GM12864 (cell line): ENCODE results near the gene FEZF2.

Experiments used
- DNase-seq: peaks from one replicate; pipeline ENCODE4 v3.0.0-alpha.2; 2011; ENCODE audit warnings: low read depth
- H3K4me3 ChIP-seq: 2 replicates; pipeline ENCODE4 v1.5.1; 2011; ENCODE audit warnings: mild to moderate bottlenecking, low read depth, low read length, control low read depth
- TF ChIP-seq, protein P1 (sequence below): IDR thresholded peaks from 2 replicates; pipeline ENCODE4 v1.5.1; 2011; ENCODE audit warnings: low read depth, mild to moderate bottlenecking, moderate library complexity, low read length, control low read depth, inconsistent platforms; ENCODE audit errors: missing control alignments

The FEZF2 gene

DNA sequence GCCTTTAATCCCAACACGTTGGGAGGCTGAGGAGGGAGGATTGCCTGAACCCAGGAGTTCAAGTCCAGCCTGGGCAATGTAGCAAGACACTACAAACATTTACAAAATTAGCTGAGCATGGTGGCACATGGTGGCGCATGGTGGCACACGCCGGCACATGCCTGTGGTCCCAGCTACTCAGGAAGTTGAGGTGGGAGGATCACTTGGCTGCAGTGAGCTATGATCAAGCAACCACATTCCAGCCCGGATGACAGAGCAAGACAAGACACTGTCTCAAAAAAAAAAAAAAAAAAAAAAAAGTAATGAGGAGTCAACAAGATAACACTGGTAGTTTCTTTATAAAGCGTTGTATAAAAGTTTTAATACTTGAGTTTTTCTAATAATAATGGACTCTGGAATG is 10.1 kb downstream of the FEZF2 start:
- DNase-seq, result no peak
- TF ChIP-seq, protein P1, sequence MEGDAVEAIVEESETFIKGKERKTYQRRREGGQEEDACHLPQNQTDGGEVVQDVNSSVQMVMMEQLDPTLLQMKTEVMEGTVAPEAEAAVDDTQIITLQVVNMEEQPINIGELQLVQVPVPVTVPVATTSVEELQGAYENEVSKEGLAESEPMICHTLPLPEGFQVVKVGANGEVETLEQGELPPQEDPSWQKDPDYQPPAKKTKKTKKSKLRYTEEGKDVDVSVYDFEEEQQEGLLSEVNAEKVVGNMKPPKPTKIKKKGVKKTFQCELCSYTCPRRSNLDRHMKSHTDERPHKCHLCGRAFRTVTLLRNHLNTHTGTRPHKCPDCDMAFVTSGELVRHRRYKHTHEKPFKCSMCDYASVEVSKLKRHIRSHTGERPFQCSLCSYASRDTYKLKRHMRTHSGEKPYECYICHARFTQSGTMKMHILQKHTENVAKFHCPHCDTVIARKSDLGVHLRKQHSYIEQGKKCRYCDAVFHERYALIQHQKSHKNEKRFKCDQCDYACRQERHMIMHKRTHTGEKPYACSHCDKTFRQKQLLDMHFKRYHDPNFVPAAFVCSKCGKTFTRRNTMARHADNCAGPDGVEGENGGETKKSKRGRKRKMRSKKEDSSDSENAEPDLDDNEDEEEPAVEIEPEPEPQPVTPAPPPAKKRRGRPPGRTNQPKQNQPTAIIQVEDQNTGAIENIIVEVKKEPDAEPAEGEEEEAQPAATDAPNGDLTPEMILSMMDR, result no peak
- H3K4me3 ChIP-seq, result no peak overlapping the region

DNA sequence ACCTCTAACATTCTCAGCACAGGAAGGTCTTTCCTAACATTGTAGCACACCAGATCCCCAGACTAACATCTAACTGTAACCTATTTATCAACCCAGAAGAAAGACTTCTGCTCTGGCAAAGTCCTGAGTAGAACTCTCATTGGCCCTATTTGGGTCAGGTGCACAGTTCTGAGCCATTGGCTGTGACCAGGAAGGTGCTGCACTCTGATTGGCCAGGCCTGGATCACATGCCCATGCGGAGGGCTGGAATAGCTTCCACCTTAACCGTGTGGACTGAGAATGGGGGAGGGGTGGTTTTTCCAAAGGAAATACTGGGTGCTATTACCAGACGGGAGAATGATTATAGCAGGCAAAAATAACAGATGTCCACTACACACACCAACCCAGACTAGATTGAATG is 11.5 kb downstream of the FEZF2 start:
- no peak for DNase-seq
- H3K4me3 ChIP-seq, result no peak overlapping the region

DNA sequence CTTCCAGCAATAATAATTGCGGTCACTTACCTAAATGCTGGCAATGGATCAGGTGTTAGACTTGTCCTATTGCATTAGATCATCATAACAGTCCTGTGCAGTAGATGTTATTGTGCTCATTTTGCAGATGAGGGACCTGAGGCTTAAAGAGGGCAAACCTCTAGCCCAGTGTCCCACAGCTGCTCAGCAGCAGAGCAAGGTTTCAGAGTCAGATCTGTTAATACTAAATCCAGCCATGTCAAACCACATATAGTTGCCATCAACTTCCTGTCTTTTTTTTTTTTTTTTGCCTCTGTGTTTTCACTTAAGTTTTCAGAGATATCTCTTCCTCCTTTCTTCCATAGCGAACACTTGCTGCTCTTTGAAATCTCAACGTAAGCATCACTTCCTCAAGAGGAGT is 12.1 kb downstream of the FEZF2 start:
- DNase-seq, result no peak

More for the DNA sequence above, 11.5 kb downstream of the FEZF2 start:
- TF ChIP-seq, protein P1, result no peak

DNA sequence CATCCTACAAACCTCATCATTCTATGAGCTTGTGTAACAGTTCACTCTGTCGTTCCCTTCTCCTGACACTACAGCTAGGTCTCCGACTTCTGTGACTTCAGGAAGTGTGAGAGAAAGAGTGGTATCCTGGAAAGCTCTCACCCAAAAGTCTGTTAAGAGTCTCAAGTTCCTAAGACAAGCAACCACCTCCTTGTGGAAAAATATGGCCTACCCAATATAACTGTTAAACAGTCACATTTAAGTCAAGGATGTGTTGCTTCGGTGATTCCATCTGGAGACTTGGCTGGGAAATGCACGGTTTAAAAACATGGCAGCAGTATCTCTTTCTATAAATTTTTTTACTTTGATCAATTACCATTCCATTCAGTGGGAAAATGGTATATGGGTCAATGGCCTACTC is 13.8 kb downstream of the FEZF2 start:
- TF ChIP-seq, protein P1, result no peak
- no peak for DNase-seq

More for the DNA sequence above, 12.1 kb downstream of the FEZF2 start:
- H3K4me3 ChIP-seq, result no peak overlapping the region
- TF ChIP-seq, protein P1, result no peak

DNA sequence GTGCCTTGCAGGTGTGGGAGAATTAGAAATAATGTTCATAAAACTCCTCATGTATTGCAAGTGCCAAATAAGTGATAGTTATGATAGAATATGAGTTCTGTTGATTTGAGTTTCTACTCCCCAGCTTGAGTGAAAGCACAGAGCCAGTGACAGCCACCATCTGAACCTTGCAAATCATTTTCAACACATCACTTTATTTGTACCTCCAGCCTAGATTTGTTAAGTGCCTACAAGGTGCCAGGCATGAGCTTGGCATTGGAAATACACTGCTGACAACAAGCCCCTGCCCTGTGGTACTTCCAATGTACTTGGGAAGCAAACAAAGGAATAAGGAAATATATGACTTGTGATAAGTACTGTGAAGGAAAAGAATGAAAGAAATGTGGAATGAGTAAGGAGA is 17.0 kb downstream of the FEZF2 start:
- H3K4me3 ChIP-seq, result no peak overlapping the region
- TF ChIP-seq, protein P1, result no peak
- no peak for DNase-seq

More for the DNA sequence above, 13.8 kb downstream of the FEZF2 start:
- no peak overlapping the region for H3K4me3 ChIP-seq

DNA sequence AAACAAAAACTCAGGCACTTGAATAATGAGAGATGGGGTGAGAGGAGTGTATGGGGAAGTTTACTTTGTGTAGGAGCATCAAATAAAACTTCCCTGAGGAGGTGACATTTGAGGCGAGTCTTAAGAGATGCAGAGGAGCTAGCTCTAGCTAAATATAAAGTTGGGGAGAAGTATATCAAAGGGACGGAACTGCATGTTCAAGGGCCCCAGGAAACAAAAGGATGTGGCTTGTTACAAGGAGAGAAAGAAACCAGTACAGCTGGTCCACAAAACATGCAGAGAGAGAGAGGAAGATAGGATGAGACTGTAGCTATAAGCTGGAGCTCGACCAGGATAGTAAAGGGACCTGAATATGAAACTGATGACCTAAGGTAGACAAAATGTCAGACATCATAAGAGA is 17.6 kb downstream of the FEZF2 start:
- DNase-seq, result no peak
- no peak overlapping the region for H3K4me3 ChIP-seq
- TF ChIP-seq, protein P1, result no peak

DNA sequence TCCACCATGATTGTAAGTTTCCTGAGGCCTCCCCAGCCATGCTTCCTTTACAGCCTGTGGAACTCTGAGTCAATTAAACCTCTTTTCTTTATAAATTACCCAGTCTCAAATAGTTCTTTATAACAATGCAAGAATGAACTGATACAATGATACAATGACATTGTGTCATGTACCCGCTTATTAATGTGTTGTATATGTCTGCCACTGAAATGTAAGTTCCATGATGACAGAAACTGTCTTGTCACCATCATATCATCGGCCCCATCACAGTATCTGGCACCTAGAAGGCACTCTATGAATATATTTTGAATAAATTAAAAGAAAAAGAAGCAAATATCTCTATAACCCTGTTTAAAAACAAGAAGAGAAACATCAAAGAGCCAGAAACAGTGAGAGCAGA is 29.6 kb downstream of the FEZF2 start:
- DNase-seq, result no peak
- TF ChIP-seq, protein P1, result no peak
- no peak overlapping the region for H3K4me3 ChIP-seq
